A673 (cell line): ENCODE data around the gene LMTK2. TPM values are rescaled to one million over a fixed set of nuclear protein-coding genes. Genes with fewer than 3 reads are reported as not detected.

Source experiments
- BruUV-seq: library from RNA; stranded (reverse); fragments of 400-500 nt; replicated peaks from 2 replicates; lab custom pipeline; 2021; lab: Mats Ljungman, UMichigan
- CTCF ChIA-PET: fragments of 300-600 bp; sonication (Branson Sonifier 250); formaldehyde crosslinking; loops from one replicate; lab custom pipeline; 2022; ENCODE audit warnings: antibody characterized with exemption; lab: Charles Lee
- POLR2A ChIA-PET: fragments of 300-600 bp; sonication (Branson Sonifier 250); formaldehyde crosslinking; loops from one replicate; lab custom pipeline; 2022; ENCODE audit warnings: antibody characterized with exemption; ENCODE audit not compliant: low non-redundant PET; lab: Charles Lee
- DNase-seq: peaks from one replicate; pipeline ENCODE4 v3.0.0-alpha.2; 2015; ENCODE audit warnings: low spot score
- H3K27ac ChIP-seq: fragments of 200-600 bp; sonication (generic); 2 replicates; pipeline ENCODE4 v1.5.1; 2016; ENCODE audit warnings: mixed run types, low read depth, mild to moderate bottlenecking, mixed read lengths, antibody characterized with exemption, low read length; ENCODE audit not compliant: poor library complexity, severe bottlenecking
- H3K27me3 ChIP-seq: fragments of 200-600 bp; sonication (generic); replicated peaks from 2 replicates; pipeline ENCODE4 v1.6.1; 2017; ENCODE audit warnings: mixed run types, low read depth, mild to moderate bottlenecking, mixed read lengths, antibody characterized with exemption, low read length; ENCODE audit not compliant: insufficient read depth, poor library complexity
- H3K36me3 ChIP-seq: fragments of 200-600 bp; sonication (generic); 2 replicates; pipeline ENCODE4 v1.6.1; 2016; ENCODE audit warnings: mixed run types, mild to moderate bottlenecking, mixed read lengths, antibody characterized with exemption, low read length; ENCODE audit not compliant: insufficient read depth, poor library complexity, severe bottlenecking
- H3K4me1 ChIP-seq: fragments of 200-600 bp; sonication (generic); 2 replicates; pipeline ENCODE4 v1.6.1; 2017; ENCODE audit warnings: mixed run types, mild to moderate bottlenecking, mixed read lengths, antibody characterized with exemption, low read length; ENCODE audit not compliant: insufficient read depth, poor library complexity, severe bottlenecking
- H3K4me3 ChIP-seq: fragments of 200-600 bp; sonication (generic); 2 replicates; pipeline ENCODE4 v1.5.1; 2016; ENCODE audit warnings: low read depth, mixed run types, mild to moderate bottlenecking, mixed read lengths, low read length; ENCODE audit not compliant: poor library complexity, severe bottlenecking
- H3K9me3 ChIP-seq: fragments of 200-600 bp; sonication (generic); 2 replicates; pipeline ENCODE4 v1.6.1; 2016; ENCODE audit warnings: mixed run types, low read depth, mild to moderate bottlenecking, mixed read lengths, antibody characterized with exemption, low read length; ENCODE audit not compliant: poor library complexity, severe bottlenecking
- EZH2 ChIP-seq: fragments of 200-600 bp; sonication (generic); IDR thresholded peaks from 2 replicates; pipeline ENCODE4 v1.6.1; 2017; ENCODE audit warnings: borderline replicate concordance, low read depth, mild to moderate bottlenecking, mixed read lengths, antibody characterized with exemption, low read length; ENCODE audit not compliant: poor library complexity, severe bottlenecking
- intact Hi-C: fragments of 100-400 bp; cut with micrococcal nuclease; formaldehyde crosslinking; loops from one replicate; pipeline ENCODE4 v1.10.0; 2022; ENCODE audit not compliant: unreplicated experiment
- total RNA-seq: library from RNA; stranded (reverse); gene quantifications from 2 replicates; pipeline ENCODE4 v1.2.3, GENCODE V29; 2021
- TF ChIP-seq, protein P1 (sequence below): fragments of 300-800, 200-600 bp; sonication (generic); conservative IDR thresholded peaks from 2 replicates; pipeline ENCODE4 v1.5.1; 2017; ENCODE audit warnings: low read depth, mild to moderate bottlenecking, antibody characterized with exemption, low read length, moderate library complexity, mixed read lengths

Gene LMTK2
- total RNA-seq, 1 experiment from 2014 or later = 20.6 TPM

DNA sequence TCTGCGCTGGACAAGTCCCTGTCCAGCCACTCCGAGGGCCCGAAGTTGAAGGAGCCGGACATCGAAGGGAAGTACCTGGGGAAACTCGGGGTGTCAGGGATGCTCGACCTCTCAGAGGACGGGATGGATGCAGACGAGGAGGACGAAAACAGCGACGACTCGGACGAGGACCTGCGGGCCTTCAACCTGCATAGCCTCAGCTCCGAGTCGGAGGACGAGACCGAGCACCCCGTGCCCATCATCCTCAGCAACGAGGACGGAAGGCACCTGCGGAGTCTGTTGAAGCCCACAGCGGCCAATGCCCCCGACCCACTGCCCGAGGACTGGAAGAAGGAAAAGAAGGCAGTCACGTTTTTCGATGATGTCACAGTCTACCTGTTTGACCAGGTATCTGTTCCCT, 87.5 kb downstream of the LMTK2 start:
- CTCF ChIA-PET = no interaction called here
- no peaks in the 10 kb centered on the region for H3K4me1 ChIP-seq
- POLR2A ChIA-PET = no interaction called here
- no TSS peak for BruUV-seq
- no peak overlapping the region for H3K4me3 ChIP-seq
- H3K27me3 ChIP-seq = no peaks in the 10 kb centered on the region
- peaks cover 16% of the 10 kb centered on the region for H3K36me3 ChIP-seq
- no peak for DNase-seq
- no peaks in the 10 kb centered on the region for H3K9me3 ChIP-seq
- no peak overlapping the region for H3K27ac ChIP-seq
- intact Hi-C loops = no loop called here
- TF ChIP-seq, protein P1, sequence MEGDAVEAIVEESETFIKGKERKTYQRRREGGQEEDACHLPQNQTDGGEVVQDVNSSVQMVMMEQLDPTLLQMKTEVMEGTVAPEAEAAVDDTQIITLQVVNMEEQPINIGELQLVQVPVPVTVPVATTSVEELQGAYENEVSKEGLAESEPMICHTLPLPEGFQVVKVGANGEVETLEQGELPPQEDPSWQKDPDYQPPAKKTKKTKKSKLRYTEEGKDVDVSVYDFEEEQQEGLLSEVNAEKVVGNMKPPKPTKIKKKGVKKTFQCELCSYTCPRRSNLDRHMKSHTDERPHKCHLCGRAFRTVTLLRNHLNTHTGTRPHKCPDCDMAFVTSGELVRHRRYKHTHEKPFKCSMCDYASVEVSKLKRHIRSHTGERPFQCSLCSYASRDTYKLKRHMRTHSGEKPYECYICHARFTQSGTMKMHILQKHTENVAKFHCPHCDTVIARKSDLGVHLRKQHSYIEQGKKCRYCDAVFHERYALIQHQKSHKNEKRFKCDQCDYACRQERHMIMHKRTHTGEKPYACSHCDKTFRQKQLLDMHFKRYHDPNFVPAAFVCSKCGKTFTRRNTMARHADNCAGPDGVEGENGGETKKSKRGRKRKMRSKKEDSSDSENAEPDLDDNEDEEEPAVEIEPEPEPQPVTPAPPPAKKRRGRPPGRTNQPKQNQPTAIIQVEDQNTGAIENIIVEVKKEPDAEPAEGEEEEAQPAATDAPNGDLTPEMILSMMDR = no peak
- TF ChIP-seq EZH2 = no peak

DNA sequence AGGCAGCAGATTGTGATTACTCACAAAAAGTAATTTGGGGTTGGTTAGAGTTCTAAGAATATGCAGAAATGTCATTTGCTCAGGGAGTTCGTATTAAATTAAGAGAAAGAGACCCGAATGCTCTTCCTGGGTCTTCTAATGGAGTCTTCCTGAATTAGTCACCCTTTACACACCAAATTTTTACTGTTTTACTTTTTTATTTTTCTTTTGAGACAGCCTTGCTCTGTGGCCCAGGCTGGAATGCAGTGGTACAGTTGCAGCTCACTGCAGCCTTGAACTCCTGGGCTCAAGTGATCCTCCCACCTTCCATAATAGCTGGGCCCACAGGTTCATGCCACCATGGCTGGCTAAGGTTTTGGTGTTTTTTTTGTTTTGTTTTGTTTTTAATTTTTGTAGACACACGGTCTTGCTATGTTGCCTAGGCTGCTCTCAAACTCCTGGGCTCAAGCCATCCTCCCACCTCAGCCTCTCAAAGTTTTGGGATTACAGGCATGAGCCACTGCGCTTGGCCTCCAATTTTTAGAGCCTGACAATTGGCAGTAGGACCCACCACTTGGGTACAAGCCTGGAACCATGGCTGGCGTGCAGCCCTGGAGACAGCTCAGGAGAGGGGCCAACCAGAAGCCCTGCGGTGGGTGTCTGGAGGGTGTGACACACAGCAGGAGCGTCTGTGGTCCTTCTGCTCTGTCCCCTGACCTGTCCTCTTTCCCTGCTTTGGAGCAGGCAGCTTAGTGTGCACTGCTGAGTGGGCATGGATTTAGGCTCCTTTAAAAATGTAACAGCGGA, 88.2 kb downstream of the LMTK2 start:
- TF ChIP-seq, protein P1 = no peak
- no peak for TF ChIP-seq EZH2
- H3K4me1 ChIP-seq = no peaks in the 10 kb centered on the region
- no TSS peak for BruUV-seq
- no peaks in the 10 kb centered on the region for H3K9me3 ChIP-seq
- no peak overlapping the region for H3K27ac ChIP-seq
- DNase-seq = no peak
- peaks cover 16% of the 10 kb centered on the region for H3K36me3 ChIP-seq
- intact Hi-C loops = no loop called here
- POLR2A ChIA-PET = no interaction called here
- CTCF ChIA-PET = no interaction called here
- no peak overlapping the region for H3K4me3 ChIP-seq
- no peaks in the 10 kb centered on the region for H3K27me3 ChIP-seq

DNA sequence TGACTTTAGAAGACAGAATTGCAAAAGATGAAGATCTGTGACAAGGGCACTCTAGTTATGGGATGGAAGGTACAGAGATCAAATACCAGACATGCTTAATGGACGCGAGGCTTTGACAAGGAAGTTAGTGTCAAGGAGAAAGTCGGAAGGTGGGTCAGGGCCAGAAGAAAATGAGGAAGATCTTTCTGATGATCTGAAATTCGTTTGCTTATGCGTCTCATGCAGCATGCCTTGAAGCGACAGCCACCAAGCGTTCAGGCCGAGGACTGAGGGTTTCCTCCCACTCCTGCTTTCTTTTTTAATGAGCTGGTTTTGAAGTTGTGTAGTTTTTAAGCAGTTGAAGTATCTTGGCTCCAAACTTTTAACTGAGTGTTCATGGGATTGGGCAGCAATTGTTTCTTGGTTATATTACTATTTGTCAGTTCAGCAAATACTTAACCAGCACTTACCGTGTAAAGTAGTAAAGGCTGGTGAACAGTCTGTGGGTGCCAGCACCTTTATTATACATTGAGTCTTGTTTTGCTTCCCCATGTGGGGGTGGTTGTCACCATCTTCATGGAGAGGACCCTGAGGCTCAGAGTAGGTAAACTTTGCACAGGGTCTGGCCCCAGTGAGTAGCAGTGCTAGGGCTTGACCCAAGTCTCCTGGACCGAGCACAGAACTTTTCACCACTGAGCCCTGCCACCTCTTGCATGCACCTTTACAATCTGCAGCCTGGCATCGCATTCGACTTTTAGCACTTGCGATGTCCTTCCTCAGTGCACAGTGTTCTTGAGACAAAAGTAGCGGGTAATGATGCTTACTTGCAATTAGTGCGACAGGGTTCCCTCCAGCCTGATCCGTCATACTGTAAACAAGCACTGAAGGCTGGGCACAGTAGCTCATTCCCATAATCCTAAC, 90.3 kb downstream of the LMTK2 start:
- no peak overlapping the region for H3K27ac ChIP-seq
- no peak for DNase-seq
- ChIA-PET CTCF (no interaction called here), POLR2A (no interaction called here)
- no TSS peak for BruUV-seq
- H3K4me3 ChIP-seq = no peak overlapping the region
- H3K27me3 ChIP-seq = no peaks in the 10 kb centered on the region
- no peaks in the 10 kb centered on the region for H3K4me1 ChIP-seq
- TF ChIP-seq, protein P1 = no peak
- no peaks in the 10 kb centered on the region for H3K9me3 ChIP-seq
- peaks cover 12% of the 10 kb centered on the region for H3K36me3 ChIP-seq
- intact Hi-C loops = no loop called here
